HEK293 (cell line): ENCODE measurements around the gene TRAPPC4.

Experiments
- CTCF ChIP-seq: fragments of 450-650 bp; formaldehyde crosslinking; IDR thresholded peaks from 2 replicates; pipeline ENCODE4 v1.5.1; 2016; ENCODE audit warnings: missing biosample characterization, missing genetic modification characterization
- ZNF280D ChIP-seq: fragments of 450-650 bp; formaldehyde crosslinking; IDR thresholded peaks from 2 replicates; pipeline ENCODE4 v1.5.1; 2016; ENCODE audit warnings: missing biosample characterization, missing genetic modification characterization

GRCh38 chr11:119029069-119029339, 10.4 kb downstream of the TRAPPC4 start:
- no peak for TF ChIP-seq CTCF (tag by site-specific recombination)
- TF ChIP-seq ZNF280D (tag by site-specific recombination) = no peak
